Skeletal muscle tissue (tissue), 4 donors: ENCODE data around the gene POMT1. TPM values are rescaled to one million over a fixed set of nuclear protein-coding genes. Genes with fewer than 3 reads are reported as not detected.

Source experiments
- H3K27ac ChIP-seq: one replicate; pipeline ENCODE4 v1.7.0; 2013; ENCODE audit warnings: mild to moderate bottlenecking, low read depth, low read length, inconsistent platforms
- H3K27me3 ChIP-seq, 3 donors: one replicate each; pipeline ENCODE4 v1.7.0; 2013; ENCODE audit warnings: low read length in 3 of 3; ENCODE audit not compliant: control insufficient read depth in 3 of 3, insufficient read depth in 3 of 3
- H3K36me3 ChIP-seq, 3 donors: one replicate each; pipeline ENCODE4 v1.7.0; 2013; ENCODE audit warnings: low read length in 3 of 3; ENCODE audit not compliant: control insufficient read depth in 3 of 3, insufficient read depth in 3 of 3
- H3K4me1 ChIP-seq, 3 donors: one replicate each; pipeline ENCODE4 v1.7.0; 2013; ENCODE audit warnings: low read length in 3 of 3, mild to moderate bottlenecking in 3 of 3; ENCODE audit not compliant: control insufficient read depth in 3 of 3, insufficient read depth in 3 of 3
- H3K4me3 ChIP-seq, 3 donors: one replicate each; pipeline ENCODE4 v1.7.0; 2013; ENCODE audit warnings: low read length in 3 of 3
- H3K9ac ChIP-seq, 3 donors: one replicate each; pipeline ENCODE4 v1.7.0; 2013; ENCODE audit warnings: low read length in 3 of 3, mild to moderate bottlenecking in 3 of 3, moderate library complexity in 2 of 3, low read depth in 1 of 3
- H3K9me3 ChIP-seq, 3 donors: one replicate each; pipeline ENCODE4 v1.7.0; 2013; ENCODE audit warnings: low read length in 3 of 3; ENCODE audit not compliant: control insufficient read depth in 3 of 3
- total RNA-seq: library from RNA; depleted of rRNA; stranded (reverse); fragments of >200 nt; gene quantifications from one replicate; pipeline ENCODE4 v1.2.3, GENCODE V29; 2014
- donor health status: Osteomylitis.

The POMT1 gene
- total RNA-seq, 1 donor from 2014 or later = 18.8 TPM

- Histone ChIP-seq H3K9ac (peak overlapping the region in 1 of 3 donors; percentile 68), H3K27ac (peak overlapping the region; percentile 80), H3K36me3 (peaks cover 70 to 86% (median 75%) of the 10 kb centered on the region in 3 donors)
Measured at GRCh38 chr9:131475956-131476776, 26.6 kb upstream of the POMT1 start.

GRCh38 chr9:131476777-131477345 lies 25.9 kb upstream of the POMT1 start:
- H3K27ac ChIP-seq = peak overlapping the region; percentile 80
- no peaks in the 10 kb centered on the region for H3K27me3 ChIP-seq
- H3K9ac ChIP-seq = peak overlapping the region in 1 of 3 donors; percentile 66
- no peaks in the 10 kb centered on the region for H3K9me3 ChIP-seq
- peaks cover 9 to 27% (median 22%) of the 10 kb centered on the region in 3 donors for H3K4me1 ChIP-seq
- H3K4me3 ChIP-seq = peak overlapping the region in 1 of 3 donors; percentile 45
- H3K36me3 ChIP-seq = peaks cover 68 to 83% (median 76%) of the 10 kb centered on the region in 3 donors

More at GRCh38 chr9:131475956-131476776, 26.6 kb upstream of the POMT1 start:
- no peaks in the 10 kb centered on the region for H3K27me3 ChIP-seq
- H3K4me1 ChIP-seq = peaks cover 9 to 24% (median 19%) of the 10 kb centered on the region in 3 donors
- no peaks in the 10 kb centered on the region for H3K9me3 ChIP-seq
- no peak overlapping the region for H3K4me3 ChIP-seq

- Histone ChIP-seq H3K4me3 (no peak overlapping the region), H3K36me3 (peaks cover 73 to 85% (median 80%) of the 10 kb centered on the region in 3 donors), H3K27me3 (no peaks in the 10 kb centered on the region), H3K9me3 (no peaks in the 10 kb centered on the region), H3K9ac (peak overlapping the region in 1 of 3 donors; percentile 66), H3K4me1 (peaks cover 9 to 32% (median 25%) of the 10 kb centered on the region in 3 donors), H3K27ac (peak overlapping the region; percentile 80)
Measured at GRCh38 chr9:131477367-131477766, 25.4 kb upstream of the POMT1 start.

- peaks cover 76 to 87% (median 83%) of the 10 kb centered on the region in 3 donors for H3K36me3 ChIP-seq
- no peak overlapping the region for H3K4me3 ChIP-seq
- no peak overlapping the region for H3K27ac ChIP-seq
- H3K4me1 ChIP-seq = peaks cover 13 to 37% (median 31%) of the 10 kb centered on the region in 3 donors
- peak overlapping the region in 1 of 3 donors; percentile 66 for H3K9ac ChIP-seq
- H3K27me3 ChIP-seq = no peaks in the 10 kb centered on the region
- H3K9me3 ChIP-seq = no peaks in the 10 kb centered on the region
Measured at GRCh38 chr9:131477816-131478419, 24.8 kb upstream of the POMT1 start.

- H3K4me3 ChIP-seq = no peak overlapping the region
- H3K9ac ChIP-seq = no peak overlapping the region
- H3K36me3 ChIP-seq = peaks cover 75 to 86% (median 84%) of the 10 kb centered on the region in 3 donors
- H3K9me3 ChIP-seq = no peaks in the 10 kb centered on the region
- no peaks in the 10 kb centered on the region for H3K27me3 ChIP-seq
- no peak overlapping the region for H3K27ac ChIP-seq
- peaks cover 17 to 42% (median 36%) of the 10 kb centered on the region in 3 donors for H3K4me1 ChIP-seq
Measured at GRCh38 chr9:131478421-131478868, 24.3 kb upstream of the POMT1 start.

GRCh38 chr9:131478911-131479310 lies 23.8 kb upstream of the POMT1 start:
- H3K36me3 ChIP-seq = peaks cover 75 to 86% (median 84%) of the 10 kb centered on the region in 3 donors
- no peak overlapping the region for H3K9ac ChIP-seq
- no peak overlapping the region for H3K27ac ChIP-seq
- H3K27me3 ChIP-seq = no peaks in the 10 kb centered on the region
- H3K4me3 ChIP-seq = no peak overlapping the region
- peaks cover 21 to 46% (median 41%) of the 10 kb centered on the region in 3 donors for H3K4me1 ChIP-seq
- no peaks in the 10 kb centered on the region for H3K9me3 ChIP-seq

GRCh38 chr9:131480258-131480657 lies 22.5 kb upstream of the POMT1 start:
- peaks cover 77 to 88% (median 86%) of the 10 kb centered on the region in 3 donors for H3K36me3 ChIP-seq
- no peaks in the 10 kb centered on the region for H3K27me3 ChIP-seq
- no peak overlapping the region for H3K9ac ChIP-seq
- H3K4me3 ChIP-seq = no peak overlapping the region
- no peaks in the 10 kb centered on the region for H3K9me3 ChIP-seq
- no peak overlapping the region for H3K27ac ChIP-seq
- H3K4me1 ChIP-seq = peaks cover 28 to 57% (median 51%) of the 10 kb centered on the region in 3 donors

GRCh38 chr9:131481441-131482342 lies 21.0 kb upstream of the POMT1 start:
- H3K27ac ChIP-seq = no peak overlapping the region
- H3K36me3 ChIP-seq = peaks cover 79 to 90% (median 90%) of the 10 kb centered on the region in 3 donors
- H3K9ac ChIP-seq = peak overlapping the region in 1 of 3 donors; percentile 25
- H3K4me1 ChIP-seq = peaks cover 23 to 53% (median 45%) of the 10 kb centered on the region in 3 donors
- H3K9me3 ChIP-seq = no peaks in the 10 kb centered on the region
- no peak overlapping the region for H3K4me3 ChIP-seq
- no peaks in the 10 kb centered on the region for H3K27me3 ChIP-seq

GRCh38 chr9:131482343-131483006 lies 20.2 kb upstream of the POMT1 start:
- H3K9ac ChIP-seq = peak overlapping the region in 1 of 3 donors; percentile 73
- no peaks in the 10 kb centered on the region for H3K9me3 ChIP-seq
- H3K4me1 ChIP-seq = peaks cover 19 to 47% (median 38%) of the 10 kb centered on the region in 3 donors
- peak overlapping the region; percentile 78 for H3K27ac ChIP-seq
- H3K36me3 ChIP-seq = peaks cover 78 to 90% (median 90%) of the 10 kb centered on the region in 3 donors
- no peak overlapping the region for H3K4me3 ChIP-seq
- H3K27me3 ChIP-seq = no peaks in the 10 kb centered on the region
